Activated CD4-positive, CD25-positive, alpha-beta regulatory T cell treated with anti-CD3 and anti-CD28 coated beads, Interleukin-2, amount 50 U/mL, for 16 hours (primary cell): ENCODE results near the gene FOXK1.

Source experiments
- DNase-seq: peaks from one replicate; pipeline ENCODE4 v3.0.0-alpha.2; 2020; ENCODE audit warnings: low read depth, low spot score

FOXK1 gene

GRCh38 chr7:4698707-4699275 is 16.7 kb downstream of the FOXK1 start:
- DNase-seq = no peak

DNA sequence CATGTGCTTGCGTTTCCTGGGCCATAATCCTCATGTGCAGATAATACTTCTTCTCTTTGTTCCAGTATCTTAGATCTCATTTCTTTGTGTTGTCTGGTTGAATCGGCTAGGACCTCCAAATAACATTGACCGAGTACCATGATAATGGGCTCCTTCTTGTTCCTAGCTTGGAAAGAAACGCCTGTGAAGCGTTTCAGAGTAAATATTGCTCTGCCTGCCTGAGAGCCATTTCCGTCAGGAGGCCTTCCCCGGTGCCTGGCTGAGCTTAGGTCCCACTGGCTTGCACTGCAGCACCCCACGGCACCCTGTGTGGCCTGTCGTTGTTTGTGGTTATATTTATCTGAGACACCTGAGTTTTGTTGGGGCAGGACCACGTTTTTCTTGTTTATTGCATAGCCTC is 17.7 kb downstream of the FOXK1 start:
- no peak for DNase-seq

GRCh38 chr7:4700577-4701235 is 18.6 kb downstream of the FOXK1 start:
- no peak for DNase-seq

DNA sequence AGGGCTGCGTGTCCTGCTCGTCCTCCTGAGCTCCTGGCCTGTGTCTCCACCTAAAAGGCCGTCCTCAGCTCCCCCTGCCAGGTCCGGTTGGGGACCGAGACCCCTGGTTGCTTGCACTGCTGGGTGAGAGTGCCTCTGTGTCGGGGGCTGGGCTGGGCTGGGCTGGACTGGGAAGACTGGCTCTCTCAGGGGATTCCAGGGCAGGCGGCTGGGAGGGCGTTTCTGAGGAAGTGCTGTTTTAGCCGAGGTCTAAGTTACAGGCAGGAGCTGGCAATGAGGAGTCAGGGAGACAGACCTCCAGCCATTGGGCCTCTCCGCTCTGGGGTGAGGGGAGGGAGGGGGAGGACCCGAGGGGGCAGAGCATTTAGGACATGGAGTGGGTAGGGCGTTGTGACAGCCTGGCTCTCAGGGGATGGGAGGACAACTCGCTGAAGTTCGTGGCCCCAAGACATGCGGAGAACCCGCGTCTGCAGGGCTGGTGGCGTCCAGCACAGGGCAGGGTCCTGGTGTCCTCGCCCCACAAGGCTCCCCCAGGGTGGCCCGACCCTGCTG is 20.9 kb downstream of the FOXK1 start:
- DNase-seq = no peak

DNA sequence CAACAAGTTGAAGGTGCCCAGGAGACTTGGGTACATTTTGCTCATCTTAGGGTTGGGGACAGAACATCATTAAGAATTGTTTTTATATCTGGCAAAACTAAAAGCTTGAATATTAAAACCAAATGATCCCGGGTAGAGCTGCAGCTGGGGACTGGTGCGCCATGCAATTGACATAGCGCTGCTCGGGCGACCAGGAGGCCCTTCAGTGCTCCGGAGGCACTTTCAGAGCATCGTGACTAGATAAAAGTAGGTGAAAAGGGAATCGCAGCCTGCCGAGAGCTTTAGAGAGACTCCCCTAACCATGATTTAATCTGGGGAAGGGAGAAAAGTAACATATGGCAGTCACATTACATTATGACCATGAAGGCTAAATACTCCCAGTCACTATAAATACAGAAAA is 21.4 kb downstream of the FOXK1 start:
- DNase-seq = no peak

GRCh38 chr7:4706384-4707216 is 24.5 kb downstream of the FOXK1 start:
- no peak for DNase-seq

DNA sequence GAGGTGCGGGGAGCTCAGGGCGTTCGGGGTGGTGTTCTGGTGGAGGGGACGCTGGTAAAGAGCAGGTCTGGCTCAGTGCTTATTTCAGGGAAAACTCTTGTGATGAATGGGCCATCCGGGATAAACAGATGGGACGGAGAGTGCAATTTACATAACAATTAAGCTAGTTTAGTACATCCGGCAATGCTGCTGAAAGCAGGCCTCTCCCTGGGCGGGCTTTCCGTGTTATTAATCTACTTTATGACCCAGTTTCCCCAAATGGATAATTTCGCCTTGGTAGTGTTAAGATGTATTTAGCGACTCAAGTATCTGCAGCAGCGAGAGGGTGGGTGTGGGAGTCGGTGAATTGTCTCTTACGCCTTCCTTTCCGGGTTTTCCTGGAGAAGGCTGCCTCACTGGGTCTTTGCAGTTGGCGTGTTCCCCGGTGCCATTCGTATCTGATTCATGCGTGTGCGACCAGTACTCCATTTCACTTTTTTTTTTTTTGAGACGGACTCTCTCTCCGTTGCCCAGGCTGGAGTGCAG is 25.2 kb downstream of the FOXK1 start:
- DNase-seq = no peak

- no peak for DNase-seq
Measured at GRCh38 chr7:4707980-4708411, 25.9 kb downstream of the FOXK1 start.

DNA sequence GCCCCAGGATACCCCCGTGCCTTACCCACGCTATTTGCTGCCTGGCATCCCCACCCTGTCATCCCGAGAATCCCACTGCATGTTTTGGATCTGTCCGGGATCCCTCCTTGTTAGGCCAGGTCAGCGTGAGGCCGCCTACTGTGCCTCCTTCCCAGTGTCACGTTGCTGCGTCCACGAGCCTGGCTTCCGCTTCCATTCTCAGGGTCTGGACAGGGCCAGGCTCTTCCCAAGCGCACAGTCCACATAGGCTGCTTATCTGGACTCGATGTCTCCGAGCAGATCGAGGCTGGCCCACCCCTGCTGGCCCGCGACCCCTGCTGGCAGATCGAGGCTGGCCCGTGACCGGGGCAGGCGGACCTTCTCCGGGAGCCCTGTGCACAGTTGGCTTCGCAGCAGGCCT is 27.1 kb downstream of the FOXK1 start:
- no peak for DNase-seq

- DNase-seq = no peak
Measured at GRCh38 chr7:4711093-4711492, 29.0 kb downstream of the FOXK1 start.

GRCh38 chr7:4711634-4712033 is 29.5 kb downstream of the FOXK1 start:
- no peak for DNase-seq

DNA sequence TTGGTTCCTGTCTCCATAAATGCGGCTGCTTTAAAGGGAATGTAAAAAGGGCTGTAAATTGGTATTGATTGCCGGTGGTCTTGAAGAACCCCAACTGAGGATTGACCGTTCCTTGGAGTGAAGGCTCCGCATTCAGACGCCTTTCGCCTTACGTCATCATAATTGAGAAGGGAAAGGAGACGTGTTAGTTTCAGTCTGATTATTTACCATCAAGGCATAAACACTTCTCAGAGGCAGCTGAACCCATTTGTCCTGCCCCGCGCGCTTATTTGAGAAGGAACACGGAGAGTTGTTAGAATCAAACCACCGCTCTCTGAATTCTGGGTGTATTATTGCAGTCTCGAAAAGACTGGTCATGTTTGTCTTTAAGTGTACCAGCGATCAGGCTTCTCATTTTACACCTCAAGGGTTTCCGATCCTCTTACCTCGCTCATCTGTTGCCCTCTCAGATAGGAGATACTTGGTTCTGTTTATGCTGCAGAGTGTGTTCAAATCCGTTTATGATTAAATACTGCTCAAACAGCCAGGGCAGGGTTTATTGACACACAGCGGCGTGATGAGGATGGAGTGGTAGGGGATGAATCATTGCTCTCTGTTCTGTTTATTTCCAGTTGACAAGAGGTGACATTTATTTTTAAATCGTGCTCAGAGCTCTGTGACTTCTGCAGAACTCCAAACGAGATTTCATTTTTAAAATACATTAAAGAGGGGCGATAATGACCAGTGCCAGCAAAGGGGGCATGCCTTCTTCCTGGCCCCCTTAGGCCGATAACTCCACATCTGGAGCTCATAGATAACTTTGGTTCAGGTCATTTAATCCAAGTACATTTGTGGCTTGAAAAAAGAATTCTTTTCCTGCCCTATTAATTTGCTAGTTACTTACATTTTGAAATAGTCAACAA is 30.4 kb downstream of the FOXK1 start:
- no peak for DNase-seq

DNA sequence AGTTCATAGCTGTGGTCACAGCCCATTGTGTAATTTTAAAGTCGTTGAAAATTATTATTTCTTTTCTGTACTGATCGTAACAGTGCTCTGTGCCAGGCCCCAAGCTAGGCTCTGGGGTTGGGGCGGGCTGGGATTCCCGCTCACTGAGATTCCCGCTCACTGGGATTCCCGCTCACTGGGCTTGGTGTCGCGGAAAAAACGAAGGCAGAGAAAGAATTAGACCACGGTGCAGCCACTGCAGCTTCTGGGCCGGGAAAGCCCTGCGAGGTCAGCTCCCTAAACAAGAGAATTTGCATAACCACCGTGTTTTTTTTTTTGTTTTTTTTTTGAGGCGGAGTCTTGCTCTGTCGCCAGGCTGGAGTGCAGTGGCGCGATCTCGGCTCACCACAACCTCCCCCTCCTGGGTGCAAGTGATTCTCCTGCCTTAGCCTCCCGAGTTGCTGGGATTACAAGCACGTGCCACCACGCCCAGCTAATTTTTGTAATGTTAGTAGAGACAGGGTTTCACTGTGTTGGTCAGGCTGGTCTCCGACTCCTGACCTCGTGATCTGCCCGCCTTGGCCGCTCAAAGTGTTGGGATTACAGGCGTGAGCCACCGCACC is 31.2 kb downstream of the FOXK1 start:
- DNase-seq = no peak

GRCh38 chr7:4714161-4714700 is 32.1 kb downstream of the FOXK1 start:
- DNase-seq = no peak

DNA sequence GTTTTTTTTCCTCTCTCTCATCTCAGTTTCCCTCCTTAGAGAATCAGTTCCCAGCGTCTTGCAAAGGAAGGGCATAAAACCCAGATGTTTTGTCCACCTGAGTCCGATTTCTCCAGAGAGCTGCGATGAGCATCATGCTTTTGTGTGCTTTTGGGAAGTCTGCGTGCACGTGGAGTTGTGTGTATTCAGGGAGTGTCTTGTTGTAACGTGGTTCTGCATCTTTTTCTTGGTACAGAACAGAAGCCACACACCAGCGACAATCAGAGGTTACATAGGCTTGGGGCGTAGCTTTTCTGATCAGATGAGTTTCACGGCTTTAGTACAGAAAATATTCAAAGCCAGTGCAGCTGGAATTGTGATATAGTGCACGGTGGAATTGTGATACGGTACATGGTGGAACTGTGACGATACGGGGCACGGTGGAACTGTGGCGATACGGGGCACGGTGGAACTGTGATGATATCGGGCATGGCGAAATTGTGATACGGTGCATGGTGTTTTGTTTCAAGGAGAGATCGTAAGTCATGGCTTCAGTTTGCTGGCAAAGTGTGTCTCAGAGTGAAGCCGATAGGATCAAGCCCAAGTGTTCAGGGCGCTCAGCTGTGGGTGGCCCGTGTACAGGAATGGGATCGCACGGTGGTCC is 32.8 kb downstream of the FOXK1 start:
- no peak for DNase-seq

DNA sequence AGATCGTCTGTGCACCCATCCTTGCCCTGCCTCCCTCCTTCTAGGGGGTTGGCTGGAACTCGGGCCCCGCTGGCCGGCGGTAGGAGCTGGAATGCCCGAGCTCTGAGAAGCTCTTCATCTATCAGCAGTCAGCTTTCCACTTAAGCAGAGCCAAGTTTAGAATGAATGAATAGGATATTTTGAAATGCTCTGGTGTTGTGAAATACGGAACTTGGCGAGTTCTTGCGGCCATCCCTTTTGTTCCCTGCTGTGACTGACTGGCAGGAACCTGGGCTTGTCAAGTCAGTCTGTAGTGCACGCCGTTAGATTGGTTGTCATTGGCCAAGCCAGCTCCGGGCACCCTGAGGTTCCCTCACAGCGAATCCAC is 33.3 kb downstream of the FOXK1 start:
- no peak for DNase-seq

DNA sequence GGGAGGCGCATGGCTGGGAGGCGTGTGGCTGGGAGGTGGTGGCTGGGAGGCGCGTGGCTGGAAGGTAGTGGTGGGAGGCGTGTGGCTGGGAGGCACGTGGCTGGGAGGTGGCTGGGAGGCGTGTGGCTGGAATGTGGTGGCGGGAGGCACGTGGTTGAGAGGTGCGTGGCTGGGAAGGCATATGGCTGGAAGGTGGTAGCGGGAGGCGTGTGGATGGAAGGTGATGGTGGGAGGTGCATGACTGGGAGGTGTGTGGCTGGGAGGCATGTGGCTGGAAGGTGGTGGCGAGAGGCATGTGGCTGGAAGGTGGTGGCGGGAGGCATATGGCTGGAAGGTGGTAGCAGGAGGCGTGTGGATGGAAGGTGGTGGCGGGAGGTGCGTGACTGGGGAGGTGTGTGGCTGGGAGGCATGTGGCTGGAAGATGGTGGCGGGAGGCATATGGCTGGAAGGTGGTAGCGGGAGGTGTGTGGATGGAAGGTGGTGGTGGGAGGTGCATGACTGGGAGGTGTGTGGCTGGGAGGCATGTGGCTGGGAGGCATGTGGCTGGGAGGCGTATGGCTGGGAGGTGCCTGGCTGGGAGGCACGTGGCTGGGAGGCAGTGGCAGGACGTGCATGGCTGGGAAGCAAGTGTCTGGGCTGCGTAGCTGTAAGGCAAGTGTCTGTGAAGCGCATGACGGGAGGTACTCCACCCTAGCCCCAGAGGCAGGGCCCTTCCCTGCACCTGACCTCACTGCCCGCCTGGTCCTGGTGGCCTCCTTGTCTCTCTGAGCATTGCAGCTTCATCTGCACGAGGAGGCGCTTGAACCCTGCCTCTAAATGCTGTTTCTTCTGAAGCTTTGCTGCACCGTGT is 35.1 kb downstream of the FOXK1 start:
- DNase-seq = no peak

DNA sequence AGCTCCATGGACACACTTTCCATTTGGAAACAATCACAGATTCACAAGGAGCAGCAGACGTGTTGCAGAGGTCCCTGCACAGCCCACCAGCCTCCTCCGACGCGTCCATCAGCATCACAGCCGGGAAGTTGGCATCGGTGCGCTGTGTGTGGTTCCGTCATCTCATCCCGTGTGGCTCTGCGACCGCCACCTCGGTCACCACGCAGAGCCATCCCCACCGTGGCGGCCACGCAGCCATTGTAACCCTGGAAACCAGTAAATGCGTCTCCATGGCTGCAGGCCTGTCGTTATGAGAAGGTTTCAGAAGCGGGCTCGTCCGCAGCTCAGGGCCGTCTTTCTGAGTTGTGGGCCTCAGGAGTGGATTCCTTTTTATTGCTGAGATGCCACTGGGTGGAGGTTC is 36.0 kb downstream of the FOXK1 start:
- no peak for DNase-seq

- DNase-seq = no peak
Measured at GRCh38 chr7:4720225-4720624, 38.1 kb downstream of the FOXK1 start.
